Stimulated activated CD8-positive, alpha-beta memory T cell treated with anti-CD3 and anti-CD28 coated beads, Interleukin-15, amount 100 ng/mL, for 1 hour (primary cell): ENCODE data around the gene DLX3.

Experiments
- DNase-seq: peaks from one replicate; pipeline ENCODE4 v3.0.0-alpha.2; 2020; ENCODE audit warnings: low read depth

DLX3 gene

DNA sequence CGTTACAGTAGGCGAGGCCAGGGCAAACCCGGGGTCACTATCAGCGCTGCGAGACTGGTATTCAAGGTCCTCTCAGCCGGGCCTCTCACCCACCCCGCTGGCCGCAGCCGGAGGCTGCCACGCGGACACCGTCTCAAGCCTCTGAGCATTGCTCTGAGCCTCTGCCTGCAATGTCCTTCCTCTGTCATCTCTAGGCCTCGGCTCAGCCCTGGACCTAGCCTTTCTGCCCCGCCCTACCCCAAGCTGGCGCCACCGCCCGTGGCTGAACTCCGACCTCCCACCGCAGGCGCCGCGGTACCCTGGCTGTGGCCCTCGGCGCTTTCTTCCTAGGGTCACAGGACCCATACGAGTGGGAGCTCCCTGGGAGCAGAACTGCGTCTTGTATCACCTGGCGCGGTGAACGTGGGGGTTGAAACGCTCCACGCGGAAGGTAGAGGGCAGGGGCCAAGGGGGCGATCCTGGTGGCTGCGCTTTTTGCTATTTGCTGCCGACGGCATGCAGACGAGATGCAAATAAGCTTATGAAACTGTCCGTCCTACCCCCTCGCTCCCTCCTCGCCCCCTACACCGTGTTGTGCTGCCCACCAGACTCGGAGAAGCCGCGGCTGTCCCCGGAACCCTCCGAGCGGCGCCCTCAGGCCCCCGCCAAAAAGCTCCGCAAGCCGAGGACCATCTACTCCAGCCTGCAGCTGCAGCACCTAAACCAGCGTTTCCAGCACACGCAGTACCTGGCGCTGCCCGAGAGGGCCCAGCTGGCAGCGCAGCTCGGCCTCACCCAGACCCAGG, 22.3 kb downstream of the DLX3 start:
- DNase-seq = no peak

DNA sequence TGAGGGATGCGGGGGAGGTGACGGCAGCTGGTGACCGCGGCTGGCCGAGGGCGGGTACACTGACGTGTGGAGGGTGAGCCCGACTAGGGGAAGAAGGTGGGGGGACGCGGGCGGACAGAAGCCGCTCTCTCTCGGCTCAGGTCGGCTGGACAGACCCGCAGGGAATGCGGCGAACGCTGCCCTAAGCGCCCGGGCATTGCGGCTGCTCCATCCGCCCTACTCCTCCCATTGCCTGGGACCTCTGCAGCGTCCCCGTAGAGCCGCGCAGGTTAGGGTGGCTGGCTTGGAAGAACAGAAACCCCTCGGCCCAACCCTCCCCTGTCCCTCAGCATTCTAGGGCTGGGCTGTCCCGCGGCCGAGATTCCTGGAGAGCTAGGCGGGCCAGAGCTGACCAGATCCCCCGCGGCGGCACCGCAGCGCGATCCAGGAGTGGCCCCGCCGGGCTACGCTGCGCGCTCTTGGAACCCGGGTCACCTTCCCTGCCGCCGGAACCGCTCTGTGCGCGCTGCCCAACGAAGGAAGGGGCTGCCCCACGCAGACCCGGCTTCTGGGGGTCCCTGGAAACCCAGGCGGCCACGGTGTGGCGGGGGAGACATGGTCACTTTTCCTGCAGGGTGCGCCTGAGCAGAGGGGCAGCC, 23.1 kb downstream of the DLX3 start:
- DNase-seq = no peak

DNA sequence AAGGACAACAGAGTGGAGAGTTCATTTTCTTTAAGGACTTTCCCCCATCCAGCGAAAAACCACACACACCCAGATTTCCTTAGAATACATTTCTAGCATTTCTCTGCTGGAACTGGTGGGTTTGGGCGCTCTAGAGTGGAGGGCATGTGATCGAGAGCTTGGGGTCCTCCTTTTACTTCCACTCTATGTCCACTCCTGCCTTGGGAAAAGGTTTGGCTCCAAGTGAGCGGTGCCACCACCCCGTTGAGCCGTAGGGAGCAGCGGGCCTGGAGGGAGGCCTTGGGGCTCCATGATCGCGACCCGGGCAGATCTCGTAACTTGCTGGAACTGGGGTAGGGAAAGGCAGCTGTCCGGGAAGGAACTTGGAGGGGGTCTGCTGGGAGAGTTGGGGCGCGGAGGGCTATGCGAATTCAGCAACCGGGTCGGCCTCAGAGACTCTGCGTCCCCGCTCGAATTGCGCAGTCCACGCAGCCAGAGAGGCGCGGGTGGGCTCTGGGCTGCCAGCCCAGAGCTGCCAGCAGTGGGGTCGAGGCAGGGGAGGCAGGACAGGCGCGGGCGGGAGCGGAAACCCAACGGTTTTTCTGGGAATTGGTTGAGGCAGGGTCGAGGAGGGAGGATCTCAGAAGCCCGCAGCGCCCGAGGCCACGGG, 23.7 kb downstream of the DLX3 start:
- no peak for DNase-seq

DNA sequence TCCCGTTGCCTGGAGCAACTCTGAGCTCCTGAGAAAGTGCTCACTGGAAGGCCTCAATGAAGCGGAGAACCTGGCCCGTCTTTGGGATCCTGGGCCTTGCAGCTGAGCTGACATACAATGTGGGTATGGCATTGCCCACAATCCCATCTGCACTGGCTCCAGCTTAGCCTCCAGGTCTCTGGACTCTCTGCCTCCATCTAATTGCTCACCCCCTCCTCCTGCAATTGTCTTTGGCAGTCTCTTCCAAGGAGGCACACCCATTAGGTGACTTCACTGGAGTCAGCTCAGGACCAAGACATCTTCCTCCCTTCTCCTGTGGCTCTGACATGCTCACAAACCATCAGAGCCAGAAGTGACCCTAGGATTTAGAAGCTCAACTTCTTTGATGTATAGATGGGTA, 24.5 kb downstream of the DLX3 start:
- no peak for DNase-seq

DNA sequence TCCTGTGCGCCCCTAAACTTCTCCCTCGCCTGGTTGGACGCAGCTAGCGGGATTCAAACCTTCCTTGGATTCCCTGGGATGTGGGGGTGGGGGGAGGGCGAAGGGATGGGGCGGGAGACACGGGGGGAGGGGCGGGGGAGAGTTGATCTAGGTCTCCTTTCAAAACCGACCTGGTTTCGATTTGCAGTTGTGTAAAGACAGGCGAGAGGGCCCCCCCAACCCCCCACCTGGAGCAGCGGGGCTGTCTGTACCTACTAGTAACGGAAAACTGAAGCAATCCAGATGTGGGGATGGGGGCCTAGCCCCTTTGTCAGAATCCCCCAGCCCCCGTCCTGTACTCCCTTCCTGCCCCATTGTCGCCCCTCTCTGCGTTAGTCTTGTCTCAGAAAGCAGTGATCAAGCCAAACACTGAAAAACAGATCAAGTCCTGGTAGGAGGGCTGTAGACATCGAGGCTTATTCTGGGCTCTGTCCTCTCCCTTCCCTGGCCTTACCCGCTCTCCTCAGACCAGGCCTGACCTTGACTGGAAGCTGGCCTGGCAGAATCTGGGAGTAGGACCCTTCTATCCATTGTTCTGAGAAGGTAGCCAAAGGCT, 25.1 kb downstream of the DLX3 start:
- DNase-seq = no peak

DNA sequence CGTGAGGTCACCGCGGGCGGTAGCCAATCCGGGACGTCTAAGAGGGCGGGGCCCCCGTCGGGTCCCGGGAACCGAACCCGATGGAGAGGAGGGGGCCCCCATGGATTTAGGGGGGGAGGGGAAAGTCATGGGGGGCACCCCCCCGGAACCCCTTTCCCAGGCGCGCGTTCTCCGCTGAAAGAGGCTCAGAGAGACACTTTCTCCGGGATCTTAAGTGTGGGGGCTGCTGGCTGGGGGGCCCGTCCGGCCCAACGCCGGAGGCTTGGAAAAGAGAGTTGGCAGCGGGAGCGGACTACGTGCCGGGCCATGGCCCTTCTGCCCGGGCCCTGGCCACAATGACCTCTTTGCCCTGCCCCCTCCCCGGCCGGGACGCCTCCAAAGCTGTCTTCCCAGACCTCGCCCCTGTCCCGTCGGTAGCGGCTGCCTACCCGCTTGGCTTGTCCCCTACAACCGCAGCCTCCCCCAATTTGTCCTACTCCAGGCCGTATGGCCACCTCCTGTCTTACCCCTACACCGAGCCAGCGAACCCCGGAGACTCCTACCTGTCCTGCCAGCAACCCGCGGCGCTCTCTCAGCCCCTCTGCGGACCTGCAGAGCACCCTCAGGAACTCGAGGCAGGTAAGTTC, 25.8 kb downstream of the DLX3 start, which contains the start of gene DLX4:
Gene DLX4, plus strand, starts transcription at position 57 of the 626 bp plus-strand sequence. Its CDS starts 279 bp downstream, at position 336.
- no peak for DNase-seq

DNA sequence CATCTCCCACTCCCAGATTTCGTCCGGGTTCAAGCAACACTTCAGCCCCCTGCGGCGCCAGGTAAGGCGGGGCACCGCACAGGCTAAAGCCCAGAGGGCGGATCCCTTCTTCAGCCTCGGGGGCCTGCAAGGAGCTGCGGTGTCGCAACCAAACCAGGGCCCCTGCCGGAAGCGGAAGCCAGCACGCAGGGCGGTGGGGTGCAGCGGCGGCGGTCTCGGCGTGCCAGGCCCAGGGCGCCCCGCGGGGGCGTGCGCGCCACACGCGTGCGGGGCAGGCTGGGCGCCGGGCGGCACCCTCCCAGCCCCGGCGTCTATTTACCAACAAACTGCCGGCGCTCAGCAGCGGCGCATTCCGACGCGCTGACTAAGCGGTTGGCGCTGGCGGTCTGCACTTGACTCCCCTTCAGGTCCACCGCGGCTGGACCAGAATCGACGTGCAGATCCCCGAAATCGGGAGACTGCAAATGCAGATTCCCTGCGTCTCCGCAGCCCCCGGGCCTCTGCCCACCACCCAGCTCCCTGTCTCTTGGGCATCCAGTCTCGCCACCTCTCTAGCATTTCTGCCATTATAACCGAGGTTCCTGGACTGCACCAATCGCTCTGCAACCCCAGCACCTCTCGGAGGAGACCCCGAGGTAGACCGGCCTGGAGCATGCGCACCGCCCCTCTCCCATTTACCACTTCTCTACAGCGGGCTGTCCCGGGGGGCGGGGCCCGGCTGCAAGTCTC, 26.5 kb downstream of the DLX3 start:
- peak; percentile 21 for DNase-seq

DNA sequence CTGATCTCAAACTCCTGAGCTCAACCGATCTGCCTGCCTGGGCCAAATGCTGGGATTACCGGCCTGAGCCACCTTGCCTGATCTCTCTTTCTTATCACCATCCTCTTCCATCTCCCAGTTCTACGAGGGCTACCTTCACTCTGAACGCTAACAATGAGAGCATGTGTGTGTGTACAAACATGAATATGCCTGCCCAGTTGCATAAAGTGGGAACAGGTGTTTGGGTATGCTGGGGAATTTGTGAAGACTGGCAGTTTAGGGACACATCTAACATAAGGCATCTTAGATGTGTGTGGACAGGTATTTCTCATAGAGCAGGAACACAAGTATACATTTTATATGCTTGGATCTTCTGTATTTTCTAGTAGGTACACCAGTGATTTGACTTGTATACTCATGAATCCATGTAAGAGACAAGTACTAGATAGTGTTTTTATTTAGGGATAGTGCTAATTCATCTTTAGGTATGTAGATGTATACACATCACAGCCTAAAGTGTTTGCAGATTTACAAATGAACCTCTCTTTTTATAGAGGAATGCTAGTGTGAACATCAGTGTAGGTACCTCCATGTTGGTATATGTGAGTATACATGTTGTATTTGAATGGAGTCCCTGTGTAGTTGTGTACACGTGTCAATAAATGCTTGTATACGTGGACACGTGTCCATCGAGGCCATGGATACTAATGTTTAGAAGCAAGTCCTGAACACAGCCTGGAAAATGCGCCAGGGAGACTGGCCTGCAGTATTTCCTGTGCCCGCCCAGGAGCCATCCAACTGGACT, 27.2 kb downstream of the DLX3 start:
- no peak for DNase-seq

DNA sequence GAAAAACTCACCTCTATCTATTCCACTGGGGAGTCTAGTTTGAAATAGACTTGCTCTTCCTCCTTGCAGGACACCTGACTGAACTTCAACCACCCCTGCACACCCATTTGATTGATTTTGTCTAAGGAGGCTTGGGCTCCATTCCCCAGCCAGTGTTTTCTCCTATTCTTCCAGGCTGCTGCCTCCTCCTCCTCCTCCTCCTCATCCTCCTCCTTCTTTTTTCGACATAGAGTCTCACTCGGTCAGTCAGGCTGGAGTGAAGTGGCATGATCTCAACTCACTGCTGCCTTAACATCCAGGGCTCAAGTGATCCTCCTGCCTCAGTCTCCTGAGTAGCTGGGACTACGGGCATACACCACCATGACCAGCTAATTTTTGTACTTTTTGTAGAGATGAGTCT, 27.8 kb downstream of the DLX3 start:
- DNase-seq = no peak

DNA sequence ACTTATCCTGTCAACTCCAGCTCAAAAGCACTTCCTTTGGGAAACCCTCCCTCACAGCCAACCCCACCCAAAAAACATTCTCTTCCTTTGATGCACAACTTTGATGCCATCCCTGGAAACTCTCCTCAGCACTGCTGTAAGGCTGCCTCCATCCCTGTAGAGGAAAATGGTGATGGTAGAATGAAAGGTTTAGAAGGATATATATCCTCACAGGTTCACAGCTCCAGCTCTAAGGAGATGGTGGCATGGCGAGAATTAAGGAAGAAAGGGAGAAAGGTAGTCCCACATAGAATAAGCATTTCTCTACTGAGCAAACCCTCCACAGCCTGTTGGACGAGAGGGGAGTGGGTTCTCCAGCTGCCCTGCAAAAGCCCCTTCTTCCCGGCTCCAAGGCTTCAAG, 28.3 kb downstream of the DLX3 start:
- DNase-seq = no peak

DNA sequence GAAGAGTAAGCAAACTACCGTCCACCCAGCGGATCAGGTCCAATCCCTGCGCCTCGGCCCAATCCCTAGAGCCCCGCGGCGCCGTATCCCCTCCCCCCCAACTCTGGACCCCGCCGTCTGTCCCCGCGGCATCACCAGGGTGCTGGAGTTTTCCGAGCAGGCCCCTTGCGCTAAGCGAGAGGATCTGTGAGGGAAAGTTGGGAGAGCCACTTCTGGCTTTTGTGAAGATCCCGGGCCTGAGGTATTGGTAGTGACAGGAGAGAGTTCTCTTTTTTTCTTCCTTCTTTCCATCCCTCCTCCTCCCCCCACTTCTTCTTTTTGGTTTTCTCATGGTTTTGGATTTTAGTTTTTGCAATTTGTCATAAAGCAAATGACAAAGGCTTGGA, 29.5 kb downstream of the DLX3 start:
- DNase-seq = no peak

DNA sequence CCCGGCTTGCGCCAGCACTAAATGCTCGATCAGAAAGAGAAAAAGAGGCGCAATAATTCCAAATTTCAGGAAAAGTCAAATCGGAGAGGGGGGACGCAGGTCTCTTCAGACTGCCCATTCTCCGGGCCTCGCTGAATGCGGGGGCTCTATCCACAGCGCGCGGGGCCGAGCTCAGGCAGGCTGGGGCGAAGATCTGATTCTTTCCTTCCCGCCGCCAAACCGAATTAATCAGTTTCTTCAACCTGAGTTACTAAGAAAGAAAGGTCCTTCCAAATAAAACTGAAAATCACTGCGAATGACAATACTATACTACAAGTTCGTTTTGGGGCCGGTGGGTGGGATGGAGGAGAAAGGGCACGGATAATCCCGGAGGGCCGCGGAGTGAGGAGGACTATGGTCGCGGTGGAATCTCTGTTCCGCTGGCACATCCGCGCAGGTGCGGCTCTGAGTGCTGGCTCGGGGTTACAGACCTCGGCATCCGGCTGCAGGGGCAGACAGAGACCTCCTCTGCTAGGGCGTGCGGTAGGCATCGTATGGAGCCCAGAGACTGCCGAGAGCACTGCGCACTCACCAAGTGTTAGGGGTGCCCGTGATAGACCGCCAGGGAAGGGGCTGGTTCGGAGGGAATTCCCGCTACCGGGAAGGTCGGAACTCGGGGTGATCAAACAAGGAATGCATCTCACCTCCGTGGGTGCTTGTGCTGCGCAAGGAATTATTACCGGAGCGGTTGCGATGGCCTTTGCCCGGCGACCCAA, 30.1 kb downstream of the DLX3 start:
- no peak for DNase-seq

DNA sequence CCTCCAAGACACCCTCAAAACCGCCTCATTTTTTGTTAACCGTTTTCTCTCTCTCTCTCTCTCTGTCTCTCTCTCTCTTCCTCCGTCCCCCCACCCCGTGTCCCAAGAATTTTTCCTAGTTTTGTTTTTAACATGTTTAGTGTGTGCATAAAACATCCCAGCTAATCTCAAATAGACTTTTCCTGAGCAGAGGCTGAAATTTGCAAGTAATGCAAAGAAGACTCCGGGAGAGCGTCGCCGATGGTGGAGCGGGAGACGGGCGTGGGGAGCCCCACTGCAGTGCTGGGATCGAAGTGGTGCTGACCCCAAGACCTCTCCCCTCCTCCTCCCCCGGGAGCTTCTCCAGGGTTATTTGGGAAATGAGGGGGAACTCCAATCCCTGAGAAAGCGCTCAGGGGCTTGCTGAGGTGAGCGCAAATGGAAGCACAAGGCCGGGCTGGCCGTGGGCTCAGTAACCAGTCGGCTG, 30.7 kb downstream of the DLX3 start:
- no peak for DNase-seq

DNA sequence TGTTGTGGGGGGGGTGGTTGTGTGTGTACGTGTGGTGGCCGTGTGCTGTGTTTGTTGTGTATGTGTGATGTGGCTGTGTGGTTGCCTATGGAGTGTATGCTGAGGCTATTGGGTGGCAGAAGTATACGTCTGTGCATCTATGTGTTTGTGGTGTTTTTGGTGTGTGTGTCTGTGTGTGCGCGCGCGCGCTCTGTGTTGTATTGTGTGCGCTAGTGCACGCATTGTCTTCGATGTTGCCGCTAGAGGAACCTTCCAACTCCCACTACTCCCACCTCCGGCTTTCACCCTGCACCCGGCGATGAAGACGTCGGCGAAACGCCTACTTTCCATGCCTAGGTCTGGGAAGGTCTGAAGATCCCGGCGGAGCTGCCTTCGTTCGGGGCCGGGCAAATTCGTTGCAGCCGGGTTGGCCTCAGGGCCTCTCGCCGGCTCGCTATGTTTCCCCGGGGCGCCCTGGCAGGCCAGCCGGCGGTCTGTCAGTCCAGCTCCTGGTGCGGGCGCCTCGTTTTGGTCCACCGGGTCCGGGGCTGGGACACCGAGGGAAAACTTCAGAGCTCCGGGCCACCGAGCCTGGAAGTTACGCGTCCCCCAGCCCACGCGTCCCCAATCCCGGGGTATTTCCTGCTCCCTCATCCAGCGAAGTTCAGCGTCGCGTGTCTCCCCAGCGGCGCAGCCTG, 31.3 kb downstream of the DLX3 start:
- DNase-seq = no peak

DNA sequence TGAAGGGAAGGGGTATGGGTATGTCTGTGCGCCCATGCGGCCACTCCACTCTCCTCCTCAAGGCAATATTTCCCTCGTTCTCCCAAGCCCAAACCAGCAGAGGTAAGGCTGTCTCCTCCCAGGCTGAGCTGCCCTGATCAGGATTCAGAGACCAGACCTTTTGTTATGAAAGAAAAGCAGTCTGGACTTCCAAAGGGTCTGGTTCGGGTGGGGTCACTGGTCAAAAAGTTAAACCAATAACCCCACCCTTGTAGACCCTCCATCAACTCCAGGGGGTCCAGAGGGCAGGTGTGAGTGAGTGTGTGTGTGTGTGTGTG, 31.8 kb downstream of the DLX3 start:
- DNase-seq = no peak

DNA sequence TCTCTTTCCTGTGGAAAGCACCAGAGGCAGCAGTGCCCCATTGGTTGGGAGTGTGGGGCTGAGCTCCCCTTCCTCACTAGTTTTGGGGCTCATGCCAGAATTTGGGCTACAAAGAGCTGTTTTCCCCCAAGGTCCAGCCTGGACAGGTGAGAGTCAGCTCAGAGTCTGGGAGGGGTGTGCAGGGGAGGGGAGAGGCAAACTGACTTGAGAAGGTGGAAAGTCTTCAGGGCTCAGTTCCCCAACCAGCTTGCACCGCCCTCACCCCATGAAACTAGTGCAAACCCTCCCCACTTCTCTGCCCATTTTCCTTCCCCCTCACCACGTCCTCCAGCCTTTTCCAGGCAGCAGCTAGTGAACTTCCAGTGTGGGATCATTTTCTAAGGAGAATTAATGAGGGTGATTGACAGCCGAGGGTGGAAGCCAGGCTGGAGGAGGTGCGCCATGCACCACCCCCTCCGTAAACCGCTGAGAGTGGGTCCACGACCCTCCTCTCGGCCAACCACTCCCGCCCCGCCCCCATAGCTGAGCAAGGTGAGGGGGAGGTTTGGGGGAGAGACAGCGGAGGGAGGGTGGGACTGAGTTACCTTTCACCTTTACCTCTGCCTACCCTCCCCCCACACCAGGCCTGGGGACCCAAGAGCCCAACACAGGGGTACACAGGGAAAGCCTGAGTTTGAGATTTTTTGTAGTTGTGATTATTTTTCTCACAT, 32.3 kb downstream of the DLX3 start:
- no peak for DNase-seq

DNA sequence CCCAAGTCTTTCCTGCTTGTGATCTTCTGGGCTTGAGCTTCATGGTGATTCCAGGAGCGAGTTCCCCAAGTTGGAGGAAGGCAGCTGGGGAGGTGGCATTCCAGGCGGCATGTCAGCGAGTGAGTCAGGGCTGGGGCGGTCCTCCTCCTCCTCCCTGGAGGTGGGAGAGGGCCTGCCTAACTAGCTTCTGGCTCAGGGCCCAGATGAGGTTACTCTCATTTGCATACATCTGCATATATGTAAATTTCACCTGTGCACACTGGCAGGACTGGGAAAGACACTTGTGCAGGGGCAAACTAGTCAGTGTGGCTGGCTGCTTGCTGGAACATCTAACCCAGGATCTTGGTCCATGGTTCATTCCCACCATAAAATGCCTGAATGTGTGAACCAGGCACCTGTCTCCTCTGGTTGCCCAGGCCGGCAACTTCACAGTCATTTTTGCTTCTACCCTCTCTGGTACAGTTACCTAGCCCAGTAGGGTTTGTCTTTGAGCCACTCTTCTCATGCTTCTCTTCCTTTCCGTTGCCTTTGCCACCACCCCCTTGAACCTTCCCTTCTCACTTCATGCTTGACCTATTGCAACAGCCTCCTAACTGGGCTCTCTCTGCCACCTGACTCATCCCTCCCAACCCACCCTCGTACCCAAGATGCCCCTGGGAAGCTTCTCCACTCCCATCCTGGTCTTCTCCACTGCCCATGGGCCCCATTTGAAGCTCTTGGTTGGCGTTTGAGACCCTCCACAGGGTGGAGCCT, 35.7 kb downstream of the DLX3 start:
- DNase-seq = no peak

DNA sequence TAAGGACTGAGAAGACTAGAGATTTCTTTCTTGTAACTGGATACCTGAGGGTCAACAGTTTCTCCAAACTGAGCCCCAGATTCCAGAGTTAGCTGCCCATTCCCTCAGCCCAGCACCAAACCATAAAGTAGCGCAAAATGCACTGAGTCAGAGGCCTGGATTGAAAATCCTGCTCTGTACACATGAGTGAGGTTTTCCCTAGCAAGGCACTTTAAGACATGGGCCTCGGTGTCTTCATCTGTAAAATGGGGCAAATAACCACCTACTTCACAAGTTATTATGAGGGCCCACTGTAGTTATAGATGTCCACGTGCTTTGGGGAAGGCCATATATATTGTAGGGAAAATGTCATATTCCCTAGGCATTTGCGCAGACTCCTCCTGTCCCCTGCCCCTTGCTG, 36.3 kb downstream of the DLX3 start:
- DNase-seq = no peak
